H1 (cell line): Measurements from ENCODE around the gene PFKP. TPM values are rescaled to one million over a fixed set of nuclear protein-coding genes. Genes with fewer than 3 reads are reported as not detected.

Experiments used
- CTCF ChIA-PET: fragments of 300-600 bp; sonication (Branson Sonifier 250); formaldehyde crosslinking; loops from one replicate; lab custom pipeline; 2021; ENCODE audit not compliant: partially characterized antibody; lab: Charles Lee
- POLR2A ChIA-PET: fragments of 300-600 bp; sonication (Branson Sonifier 250); formaldehyde crosslinking; loops from one replicate; lab custom pipeline; 2021; ENCODE audit warnings: inconsistent platforms; ENCODE audit not compliant: partially characterized antibody; lab: Charles Lee
- DNase-seq, 2 experiments: peaks; one replicate each; pipeline versions ENCODE4 v3.0.0 to v3.0.0-alpha.2; 2010 to 2022; ENCODE audit warnings: low spot score in 2 of 2, low read depth in 1 of 2, mixed read lengths in 1 of 2
- FAIRE-seq: peaks from 2 replicates; lab custom pipeline; 2011; peaks lifted over from hg19 to GRCh38; lab: Jason Lieb, UNC
- H2AFZ ChIP-seq: 2 replicates; pipeline ENCODE4 v1.8.1; 2012; ENCODE audit warnings: low read length, inconsistent platforms
- H2AK5ac ChIP-seq: 2 replicates; pipeline ENCODE4 v1.6.1; 2013; ENCODE audit warnings: low read depth, low read length
- H2BK120ac ChIP-seq: replicated peaks from 2 replicates; pipeline ENCODE3; 2013; ENCODE audit warnings: low read depth, low read length, inconsistent platforms
- H2BK12ac ChIP-seq: 2 replicates; pipeline ENCODE4 v1.6.1; 2013; ENCODE audit warnings: low read depth, low read length
- H2BK15ac ChIP-seq: 2 replicates; pipeline ENCODE4 v1.6.1; 2013; ENCODE audit warnings: low read length
- H2BK20ac ChIP-seq: 2 replicates; pipeline ENCODE4 v1.6.1; 2013; ENCODE audit warnings: low read length
- H2BK5ac ChIP-seq: 2 replicates; pipeline ENCODE4 v1.6.1; 2013; ENCODE audit warnings: low read depth, low read length
- H3K14ac ChIP-seq: 2 replicates; pipeline ENCODE4 v1.6.1; 2013; ENCODE audit warnings: inconsistent platforms; ENCODE audit not compliant: insufficient read length
- H3K18ac ChIP-seq: 2 replicates; pipeline ENCODE4 v1.6.1; 2013; ENCODE audit warnings: low read length; ENCODE audit errors: extremely low read depth
- H3K23ac ChIP-seq: 2 replicates; pipeline ENCODE4 v1.6.1; 2013; ENCODE audit warnings: inconsistent platforms; ENCODE audit not compliant: insufficient read length
- H3K23me2 ChIP-seq: 2 replicates; pipeline ENCODE4 v1.6.1; 2013; ENCODE audit warnings: low read depth, low read length
- H3K27ac ChIP-seq: 2 replicates; pipeline ENCODE4 v1.6.1; 2011; ENCODE audit warnings: low read depth, low read length, inconsistent platforms
- H3K27me3 ChIP-seq, 4 experiments: replicated peaks in 1 of 4; 1 replicate in 1 of 4; 2 replicates in 3 of 4; pipeline versions ENCODE4 v1.6.1 to v1.8.1; 2011 to 2013; ENCODE audit warnings: low read length in 3 of 4, mild to moderate bottlenecking in 3 of 4, inconsistent platforms in 2 of 4, mixed read lengths in 2 of 4, moderate library complexity in 1 of 4; ENCODE audit not compliant: control insufficient read depth in 3 of 4, insufficient read depth in 3 of 4; ENCODE audit errors: extremely low read depth in 1 of 4
- H3K36me3 ChIP-seq, 4 experiments: 2 replicates each; pipeline versions ENCODE4 v1.6.1 to v1.8.1; 2011 to 2013; ENCODE audit warnings: mild to moderate bottlenecking in 4 of 4, low read length in 3 of 4, moderate library complexity in 2 of 4, control low read depth in 1 of 4, inconsistent platforms in 1 of 4; ENCODE audit not compliant: insufficient read depth in 4 of 4, control insufficient read depth in 2 of 4
- H3K4ac ChIP-seq: replicated peaks from 2 replicates; pipeline ENCODE3; 2013; ENCODE audit warnings: low read length, low read depth, mixed read lengths, inconsistent platforms; ENCODE audit not compliant: insufficient read length
- H3K4me1 ChIP-seq, 4 experiments: replicated peaks in 1 of 4; 1 replicate in 1 of 4; 2 replicates in 3 of 4; pipeline versions ENCODE4 v1.6.1 to v1.8.1; 2011 to 2013; ENCODE audit warnings: low read length in 3 of 4, inconsistent platforms in 2 of 4, mixed read lengths in 1 of 4; ENCODE audit not compliant: insufficient read depth in 4 of 4, control insufficient read depth in 3 of 4
- H3K4me2 ChIP-seq, 2 experiments: 2 replicates each; pipeline versions ENCODE4 v1.6.1 to v1.8.1; 2011 to 2013; ENCODE audit warnings: low read depth in 2 of 2, low read length in 2 of 2, control low read depth in 1 of 2, inconsistent platforms in 1 of 2, mild to moderate bottlenecking in 1 of 2; ENCODE audit not compliant: insufficient read depth in 1 of 2
- H3K4me3 ChIP-seq, 4 experiments: fragments of 200-600, 300-600 bp in 1 of 4; sonication (generic), shearing (Covaris generic), sonication (Bioruptor Twin) in 1 of 4; 2 replicates each; pipeline versions ENCODE4 v1.5.1 to v1.8.1; 2011 to 2016; ENCODE audit warnings: low read length in 4 of 4, low read depth in 3 of 4, control low read depth in 2 of 4, inconsistent platforms in 2 of 4, mild to moderate bottlenecking in 2 of 4, mixed read lengths in 1 of 4, moderate library complexity in 1 of 4; ENCODE audit not compliant: insufficient read depth in 2 of 4; ENCODE audit errors: extremely low read depth in 1 of 4
- H3K56ac ChIP-seq: replicated peaks from 2 replicates; pipeline ENCODE3; 2013; ENCODE audit warnings: low read depth, mild to moderate bottlenecking, mixed read lengths, low read length, inconsistent platforms; ENCODE audit not compliant: insufficient read length
- H3K79me1 ChIP-seq: 2 replicates; pipeline ENCODE4 v1.6.1; 2013; ENCODE audit warnings: low read depth, low read length, control low read depth
- H3K79me2 ChIP-seq, 2 experiments: 2 replicates each; pipeline versions ENCODE4 v1.6.1 to v1.8.1; 2012 to 2013; ENCODE audit warnings: low read length in 2 of 2, mild to moderate bottlenecking in 2 of 2, inconsistent platforms in 1 of 2; ENCODE audit not compliant: insufficient read depth in 2 of 2, control insufficient read depth in 1 of 2
- H3K9ac ChIP-seq, 4 experiments: replicated peaks in 1 of 4; 1 replicate in 1 of 4; 2 replicates in 3 of 4; pipeline versions ENCODE4 v1.6.1 to v1.8.1; 2011 to 2013; ENCODE audit warnings: low read depth in 3 of 4, low read length in 3 of 4, control low read depth in 2 of 4, mild to moderate bottlenecking in 2 of 4, moderate library complexity in 2 of 4, inconsistent platforms in 1 of 4; ENCODE audit errors: extremely low read depth in 1 of 4
- H3K9me3 ChIP-seq, 2 experiments: 2 replicates each; pipeline versions ENCODE4 v1.6.1 to v1.8.1; 2012 to 2013; ENCODE audit warnings: mild to moderate bottlenecking in 2 of 2, moderate library complexity in 2 of 2, control low read depth in 1 of 2, inconsistent platforms in 1 of 2, low read depth in 1 of 2, low read length in 1 of 2, mixed read lengths in 1 of 2; ENCODE audit not compliant: insufficient read depth in 2 of 2
- H4K20me1 ChIP-seq, 2 experiments: replicated peaks in 1 of 2; 2 replicates each; pipeline versions ENCODE3 to v1.8.1; 2011 to 2013; ENCODE audit warnings: inconsistent platforms in 2 of 2, low read length in 2 of 2, mild to moderate bottlenecking in 1 of 2; ENCODE audit not compliant: insufficient read depth in 2 of 2, control insufficient read depth in 1 of 2
- H4K5ac ChIP-seq: 2 replicates; pipeline ENCODE4 v1.6.1; 2013; ENCODE audit warnings: low read length, low read depth, mixed read lengths, inconsistent platforms; ENCODE audit not compliant: insufficient read length
- H4K8ac ChIP-seq: 2 replicates; pipeline ENCODE4 v1.8.0; 2013; ENCODE audit warnings: mild to moderate bottlenecking, moderate library complexity, low read length, inconsistent platforms; ENCODE audit not compliant: insufficient read depth; ENCODE audit errors: extremely low read depth
- H4K91ac ChIP-seq: replicated peaks from 2 replicates; pipeline ENCODE3; 2013; ENCODE audit warnings: low read length, mixed read lengths, inconsistent platforms; ENCODE audit not compliant: insufficient read length
- BRCA1 ChIP-seq: IDR thresholded peaks from 2 replicates; pipeline ENCODE4 v1.6.1; 2012; ENCODE audit warnings: low read depth, low read length, improper control_type of control experiment
- CBX5 ChIP-seq: fragments of 300-800, 300-1000 bp; sonication (generic); IDR thresholded peaks from 2 replicates; pipeline ENCODE4 v1.7.1; 2016; ENCODE audit warnings: antibody characterized with exemption, low read length, low read depth
- HDAC2 ChIP-seq, 2 experiments: fragments of 300-600 bp in 1 of 2; sonication (generic) in 1 of 2; IDR thresholded peaks; 2 replicates each; pipeline ENCODE4 v1.6.1; 2011 to 2012; ENCODE audit warnings: low read depth in 2 of 2, low read length in 2 of 2, mild to moderate bottlenecking in 2 of 2, moderate library complexity in 2 of 2, borderline replicate concordance in 1 of 2, inconsistent platforms in 1 of 2
- JUND ChIP-seq: IDR thresholded peaks from 2 replicates; pipeline ENCODE4 v1.6.1; 2011; ENCODE audit warnings: mild to moderate bottlenecking, improper control_type of control experiment, low read length
- SIX5 ChIP-seq: IDR thresholded peaks from 2 replicates; pipeline ENCODE4 v1.6.1; 2011; ENCODE audit warnings: mild to moderate bottlenecking, low read depth, low read length
- SP1 ChIP-seq: IDR thresholded peaks from 2 replicates; pipeline ENCODE4 v1.6.1; 2011; ENCODE audit warnings: low read depth, low read length
- WGBS, 2 experiments: shearing (Covaris generic) in 1 of 2; methylation state at CpG; one replicate each; pipeline versions ENCODE4 v1.1.6 to v1.1.7; 2013 to 2015; ENCODE audit warnings: low lambda C conversion rate in 2 of 2, mixed read lengths in 2 of 2, inconsistent platforms in 1 of 2, low coverage in 1 of 2, missing lambda C conversion rate in 1 of 2; ENCODE audit not compliant: insufficient replicate concordance in 2 of 2, insufficient coverage in 1 of 2, insufficient read length in 1 of 2; ENCODE audit errors: extremely low coverage in 1 of 2, missing lambda C conversion rate in 1 of 2; 5-methylcytosine and 5-hydroxymethylcytosine counted together
- polyA plus RNA-seq, 7 experiments: library from polyadenylated mRNA; depleted of rRNA in 3 of 7; stranded (reverse) in 5 of 7; unstranded in 2 of 7; fragments of >200 nt in 5 of 7; fragments of 200-250 nt in 2 of 7; gene quantifications; 1 replicate in 5 of 7; 2 replicates in 1 of 7; 4 replicates in 1 of 7; pipeline versions ENCODE4 v1.2.1 to v1.2.3, GENCODE V29; 2011 to 2013; ENCODE audit warnings: missing spikeins in 2 of 7, mixed read lengths in 2 of 7
- total RNA-seq: library from RNA; stranded (reverse); fragmentation: NEBNext Ultra II Directional; extraction: Animal tissue kit (Norgen Biotek cat#: 25700); gene quantifications from 2 replicates; pipeline ENCODE4 v1.2.1, GENCODE V29; 2021

The PFKP gene
- total and polyA plus RNA-seq, 2 of the 8 experiments (the other 6 are each of a cell fraction or from before 2014, with no cell fraction given) = 51.2 to 128 TPM

GRCh38 chr10:3131098-3131497 is 63.8 kb downstream of the PFKP start:
- H3K14ac ChIP-seq = no peak overlapping the region
- no peak overlapping the region for H2BK20ac ChIP-seq
- H2BK15ac ChIP-seq = no peak overlapping the region
- H3K56ac ChIP-seq = no peak overlapping the region
- 98% methylated on average over 4 of the region's 4 CpGs; no CpG with 5 or more reads in 1 of the 2 experiments for WGBS, 2 experiments
- H3K4me2 ChIP-seq = no peak overlapping the region
- no peak overlapping the region; the same call in 1 of the 2 replicates for H4K8ac ChIP-seq
- no peak overlapping the region for H3K4me3 ChIP-seq
- no peaks in the 10 kb centered on the region for H3K27me3 ChIP-seq
- no peak overlapping the region for H2AFZ ChIP-seq
- no peaks in the 10 kb centered on the region for H3K79me2 ChIP-seq
- no peak overlapping the region for H3K27ac ChIP-seq
- H3K4ac ChIP-seq = no peak overlapping the region
- no peak overlapping the region for H2BK5ac ChIP-seq
- H4K91ac ChIP-seq = no peak overlapping the region
- ChIA-PET CTCF (no interaction called here), POLR2A (interaction anchor here (1.3 kb wide), 1 partner anchor 21 kb away, joined by 3 read pairs; no protein-coding TSS in a partner anchor)
- FAIRE-seq = no peak
- H4K20me1 ChIP-seq = peaks cover 0 to 3% of the 10 kb centered on the region in 2 experiments
- H3K79me1 ChIP-seq = no peaks in the 10 kb centered on the region; the same call in 1 of the 2 replicates
- H3K36me3 ChIP-seq = peaks cover 13 to 68% (median 54%) of the 10 kb centered on the region in 4 experiments
- no peaks in the 10 kb centered on the region for H3K4me1 ChIP-seq
- H2BK12ac ChIP-seq = no peak overlapping the region
- no peaks in the 10 kb centered on the region for H3K23me2 ChIP-seq
- H3K18ac ChIP-seq = no peak overlapping the region
- H4K5ac ChIP-seq = no peak overlapping the region
- H3K9me3 ChIP-seq = no peaks in the 10 kb centered on the region; a peak in 1 of 4 replicates
- no peak for DNase-seq
- no peak for TF ChIP-seq CBX5
- TF ChIP-seq SIX5 = no peak
- TF ChIP-seq BRCA1 = no peak
- TF ChIP-seq HDAC2 (IDR thresholded peaks at IDR 0.05; ENCODE audit: borderline replicate concordance in 1 of 2, low read depth in 2 of 2, low read length in 2 of 2) = no peak
- TF ChIP-seq SP1 = no peak
- TF ChIP-seq JUND = no peak
- no peak overlapping the region for H2AK5ac ChIP-seq
- no peak overlapping the region for H3K9ac ChIP-seq
- H3K23ac ChIP-seq = no peak overlapping the region
- H2BK120ac ChIP-seq = no peak overlapping the region
